VCaP (cell line): Measurements from ENCODE around the gene SARDH.
A peak's percentile ranks its signal among the peaks of the same experiment; 100 is the strongest.

Experiments used
- H3K27ac ChIP-seq: fragments of 450-650 bp; 2 replicates; pipeline ENCODE4 v1.5.1; 2017
- TF ChIP-seq, protein P1 (sequence below): fragments of 450-650 bp; conservative IDR thresholded peaks from 2 replicates; pipeline ENCODE4 v1.5.1; 2017; ENCODE audit warnings: mild to moderate bottlenecking, moderate library complexity

Gene SARDH

DNA sequence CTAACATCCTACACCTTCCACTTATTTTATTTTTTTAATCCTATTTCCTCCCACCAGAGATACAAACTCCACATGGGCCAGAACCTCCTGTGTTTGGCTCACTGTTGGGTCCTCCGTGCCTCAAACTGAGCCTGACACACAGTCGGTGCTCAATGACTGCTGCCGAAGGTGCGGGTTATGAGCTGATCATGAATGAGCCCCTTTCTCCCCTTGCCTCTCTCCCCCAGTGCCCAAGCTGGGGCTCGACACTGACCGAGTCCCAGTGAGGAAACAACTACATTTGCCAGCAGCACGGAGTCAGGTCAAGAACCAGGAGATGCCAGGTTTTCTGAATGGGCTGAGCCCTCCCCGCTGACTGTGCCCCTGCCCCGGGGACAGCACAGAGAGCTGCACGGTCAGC is 45.0 kb downstream of the SARDH start:
- H3K27ac ChIP-seq = no peak overlapping the region
- TF ChIP-seq, protein P1, sequence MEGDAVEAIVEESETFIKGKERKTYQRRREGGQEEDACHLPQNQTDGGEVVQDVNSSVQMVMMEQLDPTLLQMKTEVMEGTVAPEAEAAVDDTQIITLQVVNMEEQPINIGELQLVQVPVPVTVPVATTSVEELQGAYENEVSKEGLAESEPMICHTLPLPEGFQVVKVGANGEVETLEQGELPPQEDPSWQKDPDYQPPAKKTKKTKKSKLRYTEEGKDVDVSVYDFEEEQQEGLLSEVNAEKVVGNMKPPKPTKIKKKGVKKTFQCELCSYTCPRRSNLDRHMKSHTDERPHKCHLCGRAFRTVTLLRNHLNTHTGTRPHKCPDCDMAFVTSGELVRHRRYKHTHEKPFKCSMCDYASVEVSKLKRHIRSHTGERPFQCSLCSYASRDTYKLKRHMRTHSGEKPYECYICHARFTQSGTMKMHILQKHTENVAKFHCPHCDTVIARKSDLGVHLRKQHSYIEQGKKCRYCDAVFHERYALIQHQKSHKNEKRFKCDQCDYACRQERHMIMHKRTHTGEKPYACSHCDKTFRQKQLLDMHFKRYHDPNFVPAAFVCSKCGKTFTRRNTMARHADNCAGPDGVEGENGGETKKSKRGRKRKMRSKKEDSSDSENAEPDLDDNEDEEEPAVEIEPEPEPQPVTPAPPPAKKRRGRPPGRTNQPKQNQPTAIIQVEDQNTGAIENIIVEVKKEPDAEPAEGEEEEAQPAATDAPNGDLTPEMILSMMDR = no peak

DNA sequence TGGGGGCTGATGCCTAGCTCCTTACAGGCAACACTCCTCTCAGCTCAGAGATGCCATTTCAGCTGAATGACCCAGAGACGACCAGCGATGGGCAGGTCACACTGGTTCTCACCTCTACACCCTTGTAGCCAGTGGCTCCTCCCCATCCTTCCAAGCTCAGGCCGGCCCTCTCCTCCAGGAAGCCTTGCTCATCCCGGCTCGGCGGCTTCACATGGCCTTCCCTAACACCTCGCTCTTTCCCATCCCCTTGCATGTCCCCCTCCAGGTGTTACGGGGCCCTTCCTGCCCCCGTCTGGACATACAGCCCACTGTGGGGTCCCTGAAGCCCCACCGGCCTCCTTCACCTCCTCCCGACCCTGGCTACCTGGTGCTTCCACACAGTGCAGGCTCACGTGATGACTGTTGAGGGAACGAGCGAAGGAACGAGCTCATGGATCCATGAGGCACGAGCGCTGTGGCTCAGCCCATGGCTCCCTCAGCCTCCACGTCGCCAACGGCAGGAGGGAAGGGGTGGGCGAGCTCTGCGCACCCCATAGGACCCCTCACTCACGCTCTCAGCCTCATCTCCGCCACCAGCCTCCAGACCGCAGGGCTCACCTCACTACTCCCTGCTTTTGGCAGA is 45.7 kb downstream of the SARDH start:
- TF ChIP-seq, protein P1 = no peak
- no peak overlapping the region for H3K27ac ChIP-seq

DNA sequence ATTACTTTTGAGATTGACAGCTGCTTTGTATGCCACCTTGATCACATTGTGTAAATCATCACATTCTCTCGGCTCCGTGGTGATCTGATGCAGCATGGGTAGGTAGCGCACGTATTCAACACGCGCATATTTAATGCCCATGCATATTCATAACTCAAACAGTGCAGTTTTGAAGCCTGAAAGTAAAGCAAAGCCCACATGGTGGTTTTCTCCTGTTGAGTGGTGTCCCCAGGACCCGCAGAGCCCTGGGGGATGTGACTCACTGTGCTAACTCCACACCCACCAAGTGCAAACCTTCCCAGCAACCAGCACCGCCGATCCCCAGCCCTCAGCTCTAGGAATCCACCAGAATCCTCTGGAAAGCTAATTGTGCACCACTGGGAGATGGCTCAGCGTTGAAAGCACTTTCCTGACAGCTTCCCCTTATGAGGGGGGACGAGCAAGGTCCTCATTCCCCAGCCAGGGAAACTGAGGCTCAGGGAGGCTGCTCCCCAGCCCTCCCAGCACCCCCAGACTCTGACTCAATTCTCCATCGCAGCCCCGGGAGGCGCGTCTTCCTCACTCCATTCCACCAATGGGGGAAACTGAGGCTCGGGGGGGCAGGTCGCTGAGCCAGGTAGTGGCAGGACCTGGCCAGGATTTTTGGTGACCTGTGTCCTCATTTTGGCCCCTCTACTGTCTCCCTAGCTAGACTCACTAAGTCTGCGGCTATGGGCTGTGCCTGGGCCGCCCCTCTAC is 46.4 kb downstream of the SARDH start:
- H3K27ac ChIP-seq = no peak overlapping the region
- TF ChIP-seq, protein P1 = no peak

DNA sequence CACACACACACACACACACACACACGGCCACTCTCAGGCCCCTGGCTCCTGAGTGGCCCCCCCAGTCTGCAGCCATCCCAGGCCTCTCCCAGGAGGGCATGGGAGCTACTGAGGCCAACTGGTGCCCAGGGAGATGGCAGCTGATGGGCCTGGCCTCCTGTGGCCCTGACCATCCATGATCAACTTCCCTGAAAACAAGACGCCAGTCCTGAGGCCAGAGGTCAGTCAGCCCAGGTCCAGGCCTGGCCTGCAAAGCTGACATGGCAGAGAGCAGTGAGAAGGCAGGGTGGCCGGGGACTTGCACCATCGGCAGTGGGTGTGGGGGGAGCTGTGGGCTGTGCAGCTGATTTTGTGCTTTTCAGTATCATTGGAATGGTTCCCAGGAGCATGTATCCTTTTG is 47.0 kb downstream of the SARDH start:
- H3K27ac ChIP-seq = no peak overlapping the region
- TF ChIP-seq, protein P1 = no peak

DNA sequence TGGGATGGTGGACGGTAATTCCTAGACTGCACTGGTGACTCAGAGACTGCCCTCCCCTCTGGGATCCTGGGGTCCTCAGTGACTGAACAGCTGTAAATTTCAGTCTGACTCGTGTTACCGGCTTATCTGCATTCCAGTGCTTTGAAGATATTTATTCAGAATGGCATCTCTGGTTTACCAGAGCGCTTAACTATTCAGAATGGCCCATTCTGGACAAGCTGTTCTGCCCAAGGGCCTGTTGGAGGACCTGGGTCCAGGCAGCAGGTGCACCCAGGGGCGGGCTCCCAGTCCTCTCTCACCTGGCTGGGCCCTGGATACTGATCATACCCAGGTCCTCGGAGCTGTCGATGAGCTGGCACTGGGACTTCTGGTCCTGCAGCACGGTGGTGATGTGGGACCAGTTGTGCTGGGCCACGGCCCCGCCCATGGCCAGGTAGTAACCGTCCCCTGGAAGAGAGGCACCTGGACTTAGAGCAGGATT is 48.0 kb downstream of the SARDH start:
- H3K27ac ChIP-seq = peak overlapping the region; percentile 19; the same call in 1 of the 2 replicates
- TF ChIP-seq, protein P1 = no peak

DNA sequence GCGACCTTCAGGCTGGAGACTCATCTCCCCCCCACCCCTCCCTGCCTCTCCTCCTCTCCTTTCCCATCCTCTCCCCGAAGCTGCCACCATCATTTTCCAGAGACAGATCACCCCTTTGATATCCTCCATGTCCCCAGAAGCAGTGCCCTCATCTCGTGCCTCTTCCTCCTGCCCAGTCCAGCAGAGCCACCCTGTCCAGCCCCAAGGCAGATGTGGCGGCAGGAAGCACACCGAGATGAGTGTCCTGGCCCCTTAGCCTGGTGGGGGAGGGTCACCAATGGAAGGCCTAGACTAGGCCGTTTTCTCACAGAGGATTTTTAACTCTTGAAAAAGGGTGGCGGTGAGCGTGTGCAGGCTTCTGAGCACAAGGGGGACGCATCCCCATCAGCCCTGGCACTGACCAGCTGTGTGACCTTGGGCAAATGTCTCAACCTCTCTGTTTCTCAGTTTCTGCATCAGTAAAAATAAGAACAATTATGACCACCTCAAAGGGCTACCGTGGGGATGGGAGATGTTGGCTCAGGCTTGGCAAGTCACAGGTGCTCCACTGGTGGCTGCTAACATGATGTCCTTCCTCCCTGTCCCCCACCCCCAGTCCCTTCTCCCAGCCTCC is 48.9 kb downstream of the SARDH start:
- TF ChIP-seq, protein P1 = no peak
- H3K27ac ChIP-seq = no peak overlapping the region
